Vagina (tissue), 2 donors: Measurements from ENCODE around the gene GAS7.

Experiments used
- CTCF ChIP-seq, 3 experiments: fragments of 450-650 bp in 2 of 3; fragments of 200-600 bp in 1 of 3; sonication (generic) in 1 of 3; IDR thresholded peaks; one replicate each; pipeline ENCODE4 v1.5.1; 2017 to 2019; ENCODE audit warnings: antibody characterized with exemption in 3 of 3, mild to moderate bottlenecking in 2 of 3, moderate library complexity in 2 of 3
- POLR2A ChIP-seq, 2 donors: fragments of 450-650 bp; IDR thresholded peaks; one replicate each; pipeline ENCODE4 v1.6.1; 2017; ENCODE audit warnings: antibody characterized with exemption in 2 of 2, mild to moderate bottlenecking in 2 of 2, moderate library complexity in 2 of 2
- POLR2AphosphoS5 ChIP-seq, 2 donors: sonication (generic); formaldehyde crosslinking; IDR thresholded peaks; one replicate each; pipeline ENCODE4 v1.9.0; 2017; ENCODE audit warnings: antibody characterized with exemption in 2 of 2, mild to moderate bottlenecking in 2 of 2, low read depth in 1 of 2; ENCODE audit not compliant: insufficient read depth in 1 of 2

- TF ChIP-seq CTCF (IDR thresholded peaks at IDR 0.05) (no peak), POLR2AphosphoS5 (IDR thresholded peaks at IDR 0.05; ENCODE audit: insufficient read depth in 1 of 2, low read depth in 1 of 2) (no peak), POLR2A (IDR thresholded peaks at IDR 0.05) (no peak)
These were observed 281.3 kb downstream of the GAS7 start for GRCh38 chr17:9917131-9917530.
